ENCODE measurements around the gene ULBP1.
"Not testable (repeated sequence)": the region's sequence is repeated elsewhere in the genome, so short reads cannot be mapped to it uniquely, and the experiment has no call there.

- TF ChIP-seq, protein P1, sequence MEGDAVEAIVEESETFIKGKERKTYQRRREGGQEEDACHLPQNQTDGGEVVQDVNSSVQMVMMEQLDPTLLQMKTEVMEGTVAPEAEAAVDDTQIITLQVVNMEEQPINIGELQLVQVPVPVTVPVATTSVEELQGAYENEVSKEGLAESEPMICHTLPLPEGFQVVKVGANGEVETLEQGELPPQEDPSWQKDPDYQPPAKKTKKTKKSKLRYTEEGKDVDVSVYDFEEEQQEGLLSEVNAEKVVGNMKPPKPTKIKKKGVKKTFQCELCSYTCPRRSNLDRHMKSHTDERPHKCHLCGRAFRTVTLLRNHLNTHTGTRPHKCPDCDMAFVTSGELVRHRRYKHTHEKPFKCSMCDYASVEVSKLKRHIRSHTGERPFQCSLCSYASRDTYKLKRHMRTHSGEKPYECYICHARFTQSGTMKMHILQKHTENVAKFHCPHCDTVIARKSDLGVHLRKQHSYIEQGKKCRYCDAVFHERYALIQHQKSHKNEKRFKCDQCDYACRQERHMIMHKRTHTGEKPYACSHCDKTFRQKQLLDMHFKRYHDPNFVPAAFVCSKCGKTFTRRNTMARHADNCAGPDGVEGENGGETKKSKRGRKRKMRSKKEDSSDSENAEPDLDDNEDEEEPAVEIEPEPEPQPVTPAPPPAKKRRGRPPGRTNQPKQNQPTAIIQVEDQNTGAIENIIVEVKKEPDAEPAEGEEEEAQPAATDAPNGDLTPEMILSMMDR (conservative IDR thresholded peaks at IDR 0.05 in 1 of 2, IDR thresholded peaks at IDR 0.05 in 1 of 2; ENCODE audit: extremely low read depth in 1 of 2, insufficient read depth in 1 of 2, low read depth in 1 of 2, low read length in 2 of 2) = not testable (repeated sequence)
- not testable (repeated sequence) for TF ChIP-seq EZH2 (IDR thresholded peaks at IDR 0.05; ENCODE audit: borderline replicate concordance, low read length)
Observed at GRCh38 chr6:149947533-149947932, 16.2 kb upstream of the ULBP1 start.
